Stomach (tissue), 9 donors: Measurements from ENCODE around the gene NPAS2. TPM values are rescaled to one million over a fixed set of nuclear protein-coding genes. Genes with fewer than 3 reads are reported as not detected.

Experiments used
- DNase-seq, 2 donors: peaks; one replicate each; pipeline versions ENCODE4 v3.0.0 to v3.0.0-alpha.2; 2013 to 2019
- H3K27ac ChIP-seq, 5 donors: fragments of 200-600 bp in 4 of 5; sonication (generic) in 4 of 5; one replicate each; pipeline ENCODE4 v1.5.1; 2013 to 2019; ENCODE audit warnings: mild to moderate bottlenecking in 1 of 5, moderate library complexity in 1 of 5
- H3K27me3 ChIP-seq, 3 donors: fragments of 200-600 bp; sonication (generic); one replicate each; pipeline ENCODE4 v1.5.1; 2017 to 2019; ENCODE audit warnings: mixed run types in 1 of 3
- H3K36me3 ChIP-seq, 4 donors: fragments of 200-600 bp; sonication (generic); 1 replicate in 3 of 4; 2 replicates in 1 of 4; pipeline ENCODE4 v1.5.1; 2016 to 2019
- H3K4me1 ChIP-seq, 4 donors: fragments of 200-600 bp; sonication (generic); one replicate each; pipeline ENCODE4 v1.5.1; 2016 to 2019
- H3K4me3 ChIP-seq, 4 donors: fragments of 200-600 bp; sonication (generic) in 3 of 4; one replicate each; pipeline ENCODE4 v1.5.1; 2016 to 2019; ENCODE audit warnings: mild to moderate bottlenecking in 1 of 4
- H3K9me3 ChIP-seq, 4 donors: fragments of 200-600 bp; sonication (generic); one replicate each; pipeline ENCODE4 v1.5.1; 2016 to 2019
- EP300 ChIP-seq: sonication (generic); formaldehyde crosslinking; IDR thresholded peaks from one replicate; pipeline ENCODE4 v1.6.1; 2017; ENCODE audit warnings: antibody characterized with exemption
- POLR2A ChIP-seq, 4 donors: fragments of 450-650 bp; IDR thresholded peaks; one replicate each; pipeline ENCODE4 v1.6.1; 2016; ENCODE audit warnings: antibody characterized with exemption in 4 of 4, control low read depth in 2 of 4, mild to moderate bottlenecking in 1 of 4, moderate library complexity in 1 of 4
- POLR2AphosphoS5 ChIP-seq, 3 donors: sonication (generic); formaldehyde crosslinking; IDR thresholded peaks; one replicate each; pipeline ENCODE4 v1.6.1; 2016; ENCODE audit warnings: antibody characterized with exemption in 3 of 3
- WGBS, 5 donors: extraction: QIAGEN DNeasy Blood & Tissue Kit in 3 of 5; methylation state at CpG; one replicate each; pipeline versions ENCODE4 v1.1.5 to v1.1.7; 2013 to 2018; 5-methylcytosine and 5-hydroxymethylcytosine counted together
- intact Hi-C: fragments of 100-400 bp; cut with DNase I; formaldehyde crosslinking; loops from one replicate; pipeline ENCODE4 v1.15.1; 2023; ENCODE audit warnings: low total_unique reads
- polyA plus RNA-seq, 3 donors: library from polyadenylated mRNA; stranded (reverse); fragments of 200-250 nt; gene quantifications; one replicate each; pipeline ENCODE4 v1.2.3, GENCODE V29; 2013
- total RNA-seq, 5 donors: library from RNA; depleted of rRNA; stranded (reverse); fragments of >200 nt; gene quantifications; one replicate each; pipeline versions ENCODE4 v1.1.0 to v1.2.3, GENCODE V29; 2014 to 2016
- TF ChIP-seq, protein P1 (sequence below), 7 experiments: fragments of 450-650 bp in 4 of 7; fragments of 200-600 bp in 3 of 7; sonication (generic) in 3 of 7; IDR thresholded peaks; one replicate each; pipeline ENCODE4 v1.5.1; 2016 to 2019; ENCODE audit warnings: antibody characterized with exemption in 7 of 7, control low read depth in 2 of 7, mild to moderate bottlenecking in 1 of 7
- donor health status: healthy with polysubstance abuse.
- donor health status: Bipolar disorder and iron deficiency.
- donor health status: healthy.

Gene NPAS2
- total and polyA plus RNA-seq, 8 donors, result 13.1 to 148 (median 28.0) TPM

- Histone ChIP-seq H3K27ac (peak overlapping the region in 3 of 5 donors; percentile 19 to 76 (median 62)), H3K27me3 (no peaks in the 10 kb centered on the region), H3K36me3 (peaks cover 16 to 97% (median 86%) of the 10 kb centered on the region in 4 donors), H3K4me1 (peaks cover 0 to 14% (median 0%) of the 10 kb centered on the region in 4 donors), H3K4me3 (no peak overlapping the region), H3K9me3 (no peaks in the 10 kb centered on the region)
- peak; percentile 39 to 79 (median 39) for TF ChIP-seq POLR2AphosphoS5 (IDR thresholded peaks at IDR 0.05)
- TF ChIP-seq, protein P1, sequence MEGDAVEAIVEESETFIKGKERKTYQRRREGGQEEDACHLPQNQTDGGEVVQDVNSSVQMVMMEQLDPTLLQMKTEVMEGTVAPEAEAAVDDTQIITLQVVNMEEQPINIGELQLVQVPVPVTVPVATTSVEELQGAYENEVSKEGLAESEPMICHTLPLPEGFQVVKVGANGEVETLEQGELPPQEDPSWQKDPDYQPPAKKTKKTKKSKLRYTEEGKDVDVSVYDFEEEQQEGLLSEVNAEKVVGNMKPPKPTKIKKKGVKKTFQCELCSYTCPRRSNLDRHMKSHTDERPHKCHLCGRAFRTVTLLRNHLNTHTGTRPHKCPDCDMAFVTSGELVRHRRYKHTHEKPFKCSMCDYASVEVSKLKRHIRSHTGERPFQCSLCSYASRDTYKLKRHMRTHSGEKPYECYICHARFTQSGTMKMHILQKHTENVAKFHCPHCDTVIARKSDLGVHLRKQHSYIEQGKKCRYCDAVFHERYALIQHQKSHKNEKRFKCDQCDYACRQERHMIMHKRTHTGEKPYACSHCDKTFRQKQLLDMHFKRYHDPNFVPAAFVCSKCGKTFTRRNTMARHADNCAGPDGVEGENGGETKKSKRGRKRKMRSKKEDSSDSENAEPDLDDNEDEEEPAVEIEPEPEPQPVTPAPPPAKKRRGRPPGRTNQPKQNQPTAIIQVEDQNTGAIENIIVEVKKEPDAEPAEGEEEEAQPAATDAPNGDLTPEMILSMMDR (IDR thresholded peaks at IDR 0.05), result no peak
- intact Hi-C loops, result no loop called here
- peak in 1 of 2 donors; percentile 59 for DNase-seq
- WGBS, 5 donors, result 63 to 90% (median 84%) methylated on average over 18 to 19 of the region's 19 CpGs
Observed at GRCh38 chr2:100976645-100977391, 156.9 kb downstream of the NPAS2 start.

DNA sequence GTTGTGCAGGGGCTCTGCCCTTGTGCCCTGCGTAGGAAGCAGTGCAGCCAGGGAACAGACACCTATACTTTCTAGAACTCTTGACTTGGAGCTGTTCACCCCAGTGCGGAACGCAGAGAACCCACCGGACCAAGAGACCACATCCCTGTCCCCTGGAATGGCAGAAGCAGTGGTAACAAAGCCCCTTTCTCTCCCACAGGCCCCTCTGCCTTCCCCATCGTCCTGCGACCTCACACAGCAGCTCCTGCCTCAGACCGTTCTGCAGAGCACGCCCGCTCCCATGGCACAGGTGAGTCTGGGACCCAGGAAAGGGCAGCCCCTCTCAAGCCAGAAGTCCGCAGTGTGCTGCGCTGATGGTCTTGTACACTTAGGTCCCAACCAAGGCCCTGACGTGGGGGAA, 157.6 kb downstream of the NPAS2 start:
- WGBS, 5 donors, result 86 to 95% (median 92%) methylated on average over 11 to 12 of the region's 12 CpGs
- peaks cover 21 to 97% (median 86%) of the 10 kb centered on the region in 4 donors for H3K36me3 ChIP-seq
- no peaks in the 10 kb centered on the region for H3K9me3 ChIP-seq
- intact Hi-C loops, result no loop called here
- DNase-seq, result peak in 1 of 2 donors; percentile 19
- H3K4me1 ChIP-seq, result peaks cover 0 to 14% (median 0%) of the 10 kb centered on the region in 4 donors
- no peak overlapping the region for H3K4me3 ChIP-seq
- H3K27me3 ChIP-seq, result no peaks in the 10 kb centered on the region
- peak overlapping the region in 3 of 5 donors; percentile 19 to 76 (median 62) for H3K27ac ChIP-seq
- TF ChIP-seq, protein P1 (IDR thresholded peaks at IDR 0.05), result no peak
- TF ChIP-seq POLR2AphosphoS5 (IDR thresholded peaks at IDR 0.05) (no peak), POLR2A (IDR thresholded peaks at IDR 0.05) (no peak), EP300 (no peak)

DNA sequence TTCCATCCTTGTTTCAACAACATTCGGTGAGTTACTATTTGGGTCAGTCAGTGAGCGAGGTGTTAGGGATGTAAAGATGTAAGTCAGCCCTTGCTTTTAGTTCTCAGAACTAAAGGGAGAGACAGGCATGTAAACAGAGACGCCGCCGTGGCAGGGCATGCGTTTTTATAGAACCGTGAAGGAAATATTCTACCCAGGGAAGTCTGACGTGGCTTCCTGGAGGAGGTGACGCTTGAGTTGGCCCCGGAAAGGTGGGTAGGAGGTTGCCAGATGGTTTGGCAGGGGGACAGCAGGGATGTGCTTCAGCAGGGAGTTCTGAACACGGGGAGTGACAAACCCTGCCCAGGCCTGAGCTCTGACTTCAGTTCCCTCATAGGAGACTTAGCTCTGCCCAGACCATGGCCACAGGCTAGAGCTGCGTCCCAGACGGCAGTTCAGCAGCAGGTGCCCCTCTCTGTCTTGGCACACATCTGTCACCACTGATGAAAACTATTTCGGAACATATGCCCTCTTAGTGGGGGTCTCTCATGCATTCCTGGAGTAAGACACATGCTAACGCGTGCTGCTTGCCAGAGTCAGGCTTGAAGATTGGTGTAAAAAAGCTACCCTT, 158.7 kb downstream of the NPAS2 start:
- no peak for DNase-seq
- intact Hi-C loops, result no loop called here

GRCh38 chr2:100980046-100980445, 160.1 kb downstream of the NPAS2 start:
- H3K4me1 ChIP-seq, result peaks cover 0 to 14% (median 5%) of the 10 kb centered on the region in 4 donors
- WGBS, 5 donors, result 90 to 94% (median 92%) methylated on average over 12 of the region's 12 CpGs
- TF ChIP-seq POLR2A (IDR thresholded peaks at IDR 0.05) (no peak), EP300 (no peak), POLR2AphosphoS5 (IDR thresholded peaks at IDR 0.05) (no peak)
- TF ChIP-seq, protein P1 (IDR thresholded peaks at IDR 0.05), result no peak
- no peaks in the 10 kb centered on the region for H3K27me3 ChIP-seq
- H3K36me3 ChIP-seq, result peaks cover 22 to 87% (median 73%) of the 10 kb centered on the region in 4 donors
- H3K27ac ChIP-seq, result peak overlapping the region in 1 of 5 donors; percentile 22
- DNase-seq, result no peak
- intact Hi-C loops, result loop anchor here (5.0 kb wide), 2 partner anchors 248 to 368 kb away; no protein-coding TSS in a partner anchor
- no peak overlapping the region for H3K4me3 ChIP-seq
- H3K9me3 ChIP-seq, result no peaks in the 10 kb centered on the region

More for the DNA sequence above, 158.7 kb downstream of the NPAS2 start:
- no peak overlapping the region for H3K4me3 ChIP-seq
- TF ChIP-seq POLR2A (IDR thresholded peaks at IDR 0.05) (no peak), EP300 (no peak), POLR2AphosphoS5 (IDR thresholded peaks at IDR 0.05) (peak in 2 of 3 donors; percentile 36)
- TF ChIP-seq, protein P1 (IDR thresholded peaks at IDR 0.05), result no peak
- peaks cover 22 to 97% (median 85%) of the 10 kb centered on the region in 4 donors for H3K36me3 ChIP-seq
- H3K4me1 ChIP-seq, result peaks cover 0 to 14% (median 3%) of the 10 kb centered on the region in 4 donors
- 66 to 84% (median 75%) methylated on average over 16 of the region's 16 CpGs for WGBS, 5 donors
- H3K9me3 ChIP-seq, result no peaks in the 10 kb centered on the region
- H3K27ac ChIP-seq, result peak overlapping the region in 3 of 5 donors; percentile 41 to 76 (median 62)
- H3K27me3 ChIP-seq, result no peaks in the 10 kb centered on the region
